H1 (cell line): ENCODE results near the gene OXER1. TPM values are rescaled to one million over a fixed set of nuclear protein-coding genes. Genes with fewer than 3 reads are reported as not detected.

Experiments used
- MAX ChIP-seq: IDR thresholded peaks from 2 replicates; pipeline ENCODE4 v1.6.1; 2012; ENCODE audit warnings: inconsistent platforms
- POU5F1 ChIP-seq: IDR thresholded peaks from 2 replicates; pipeline ENCODE4 v1.6.1; 2011; ENCODE audit warnings: low read depth, mild to moderate bottlenecking, low read length, moderate library complexity
- RNF2 ChIP-seq: fragments of 200-900, 300-1000 bp; sonication (generic); IDR thresholded peaks from 2 replicates; pipeline ENCODE4 v1.7.1; 2016; ENCODE audit warnings: borderline replicate concordance, low read depth, mild to moderate bottlenecking, antibody characterized with exemption, low read length; ENCODE audit not compliant: poor library complexity, severe bottlenecking; ENCODE audit errors: missing control alignments
- TEAD4 ChIP-seq: IDR thresholded peaks from 2 replicates; pipeline ENCODE4 v1.6.1; 2012; ENCODE audit warnings: low read depth, low read length, inconsistent platforms, mixed read lengths
- polyA plus RNA-seq, 7 experiments: library from polyadenylated mRNA; depleted of rRNA in 3 of 7; stranded (reverse) in 5 of 7; unstranded in 2 of 7; fragments of >200 nt in 5 of 7; fragments of 200-250 nt in 2 of 7; gene quantifications; 1 replicate in 5 of 7; 2 replicates in 1 of 7; 4 replicates in 1 of 7; pipeline versions ENCODE4 v1.2.1 to v1.2.3, GENCODE V29; 2011 to 2013; ENCODE audit warnings: missing spikeins in 2 of 7, mixed read lengths in 2 of 7
- total RNA-seq: library from RNA; stranded (reverse); fragmentation: NEBNext Ultra II Directional; extraction: Animal tissue kit (Norgen Biotek cat#: 25700); gene quantifications from 2 replicates; pipeline ENCODE4 v1.2.1, GENCODE V29; 2021

OXER1 gene
- total and polyA plus RNA-seq, 2 of the 8 experiments (the other 6 are each of a cell fraction or from before 2014, with no cell fraction given): 1.2 to 2.9 TPM

GRCh38 chr2:42795275-42795674, 31.3 kb upstream of the OXER1 start (continued):
- TF ChIP-seq POU5F1 (no peak), TEAD4 (no peak), RNF2 (no peak), MAX (no peak)
